Measurements from ENCODE around the gene GNAI2.

GNAI2 gene

GRCh38 chr3:50262778-50263177 lies 26.8 kb downstream of the GNAI2 start:
- TF ChIP-seq FOXM1 (IDR thresholded peaks at IDR 0.05; ENCODE audit: borderline replicate concordance, low read depth) = no peak
- TF ChIP-seq CEBPB (IDR thresholded peaks at IDR 0.05) = no peak
- no peak for TF ChIP-seq TCF12 (IDR thresholded peaks at IDR 0.05; ENCODE audit: low read depth)
- no peak for TF ChIP-seq RAD21 (IDR thresholded peaks at IDR 0.05; ENCODE audit: low read depth)
- TF ChIP-seq, protein P1, sequence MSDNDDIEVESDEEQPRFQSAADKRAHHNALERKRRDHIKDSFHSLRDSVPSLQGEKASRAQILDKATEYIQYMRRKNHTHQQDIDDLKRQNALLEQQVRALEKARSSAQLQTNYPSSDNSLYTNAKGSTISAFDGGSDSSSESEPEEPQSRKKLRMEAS (IDR thresholded peaks at IDR 0.05) = no peak
- no peak for TF ChIP-seq ZBTB7A (IDR thresholded peaks at IDR 0.05; ENCODE audit: low read depth)
- no peak for TF ChIP-seq EP300 (IDR thresholded peaks at IDR 0.05; ENCODE audit: borderline replicate concordance)
- TF ChIP-seq CREB1 (IDR thresholded peaks at IDR 0.05; ENCODE audit: low read depth) = no peak
- no peak for TF ChIP-seq TAF1 (IDR thresholded peaks at IDR 0.05; ENCODE audit: low read depth)
- no peak for TF ChIP-seq TEAD4 (IDR thresholded peaks at IDR 0.05)

GRCh38 chr3:50263478-50264382 lies 27.7 kb downstream of the GNAI2 start:
- TF ChIP-seq ZBTB7A (IDR thresholded peaks at IDR 0.05; ENCODE audit: low read depth) = no peak
- no peak for TF ChIP-seq FOXM1 (IDR thresholded peaks at IDR 0.05; ENCODE audit: borderline replicate concordance, low read depth)
- no peak for TF ChIP-seq CREB1 (IDR thresholded peaks at IDR 0.05; ENCODE audit: low read depth)
- TF ChIP-seq TAF1 (IDR thresholded peaks at IDR 0.05; ENCODE audit: low read depth) = no peak
- TF ChIP-seq, protein P1 (IDR thresholded peaks at IDR 0.05) = no peak
- TF ChIP-seq TCF12 (IDR thresholded peaks at IDR 0.05; ENCODE audit: low read depth) = no peak
- no peak for TF ChIP-seq USF1 (IDR thresholded peaks at IDR 0.05)
- TF ChIP-seq CEBPB (IDR thresholded peaks at IDR 0.05) = no peak

- 0 out of 2 replicates have a peak, but pooled peaks have one; percentile 45 for TF ChIP-seq CREB1 (IDR thresholded peaks at IDR 0.05; ENCODE audit: low read depth)
- peak; percentile 83 for TF ChIP-seq TCF12 (IDR thresholded peaks at IDR 0.05; ENCODE audit: low read depth)
- TF ChIP-seq RAD21 (IDR thresholded peaks at IDR 0.05; ENCODE audit: low read depth) = no peak
- TF ChIP-seq CEBPB (IDR thresholded peaks at IDR 0.05) = no peak
- TF ChIP-seq, protein P1 (IDR thresholded peaks at IDR 0.05) = peak; percentile 34
- TF ChIP-seq REST (IDR thresholded peaks at IDR 0.05; ENCODE audit: low read depth) = no peak
- peak; percentile 56 for TF ChIP-seq EGR1 (IDR thresholded peaks at IDR 0.05)
- peak; percentile 93 for TF ChIP-seq TEAD4 (IDR thresholded peaks at IDR 0.05)
- TF ChIP-seq FOXM1 (IDR thresholded peaks at IDR 0.05; ENCODE audit: borderline replicate concordance, low read depth) = no peak; the same call in 1 of the 2 replicates
- peak; percentile 42 for TF ChIP-seq ZBTB7A (IDR thresholded peaks at IDR 0.05; ENCODE audit: low read depth)
- TF ChIP-seq EP300 (IDR thresholded peaks at IDR 0.05; ENCODE audit: borderline replicate concordance) = peak; percentile 69; the same call in 1 of the 2 replicates
- no peak; the same call in 1 of the 2 replicates for TF ChIP-seq TAF1 (IDR thresholded peaks at IDR 0.05; ENCODE audit: low read depth)
- TF ChIP-seq NFIC (IDR thresholded peaks at IDR 0.05) = peak; percentile 56; the same call in 1 of the 2 replicates
- no peak; the same call in 1 of the 2 replicates for TF ChIP-seq USF1 (IDR thresholded peaks at IDR 0.05)
- TF ChIP-seq YY1 (IDR thresholded peaks at IDR 0.05; ENCODE audit: low read depth) = no peak
These were observed 28.5 kb downstream of the GNAI2 start for GRCh38 chr3:50264383-50264963.

- TF ChIP-seq ZBTB7A (IDR thresholded peaks at IDR 0.05; ENCODE audit: low read depth) (peak; percentile 4; the same call in 1 of the 2 replicates), EGR1 (IDR thresholded peaks at IDR 0.05) (peak; percentile 87), YY1 (IDR thresholded peaks at IDR 0.05; ENCODE audit: low read depth) (no peak), FOXM1 (IDR thresholded peaks at IDR 0.05; ENCODE audit: borderline replicate concordance, low read depth) (no peak), TAF1 (IDR thresholded peaks at IDR 0.05; ENCODE audit: low read depth) (no peak; the same call in 1 of the 2 replicates), USF1 (IDR thresholded peaks at IDR 0.05) (no peak)
These were observed 29.0 kb downstream of the GNAI2 start for GRCh38 chr3:50264964-50265485.

GRCh38 chr3:50265571-50265970 lies 29.6 kb downstream of the GNAI2 start:
- TF ChIP-seq ZBTB7A (IDR thresholded peaks at IDR 0.05; ENCODE audit: low read depth) (no peak), RAD21 (IDR thresholded peaks at IDR 0.05; ENCODE audit: low read depth) (no peak), USF1 (IDR thresholded peaks at IDR 0.05) (no peak), CEBPB (IDR thresholded peaks at IDR 0.05) (no peak), EGR1 (IDR thresholded peaks at IDR 0.05) (no peak), CREB1 (IDR thresholded peaks at IDR 0.05; ENCODE audit: low read depth) (no peak), YY1 (IDR thresholded peaks at IDR 0.05; ENCODE audit: low read depth) (no peak)
